Spleen (tissue), 11 donors: ENCODE measurements around the gene ANKS1B. TPM values are rescaled to one million over a fixed set of nuclear protein-coding genes. Genes with fewer than 3 reads are reported as not detected.
"Not testable (repeated sequence)": the region's sequence is repeated elsewhere in the genome, so short reads cannot be mapped to it uniquely, and the experiment has no call there.

ENCODE experiments used
- DNase-seq: peaks from one replicate; pipeline ENCODE4 v3.0.0-alpha.2; 2020
- H3K27ac ChIP-seq, 8 donors: fragments of 200-600 bp; sonication (generic) in 7 of 8; 1 replicate in 4 of 8; 2 replicates in 4 of 8; pipeline versions ENCODE4 v1.5.0 to v1.8.0; 2016 to 2021; ENCODE audit warnings: inconsistent platforms in 4 of 8, mild to moderate bottlenecking in 4 of 8, moderate library complexity in 1 of 8
- H3K27me3 ChIP-seq, 7 donors: fragments of 200-600 bp; sonication (generic) in 6 of 7; replicated peaks in 1 of 7; 1 replicate in 4 of 7; 2 replicates in 3 of 7; pipeline versions ENCODE4 v1.5.0 to v1.8.0; 2016 to 2021; ENCODE audit warnings: inconsistent platforms in 3 of 7, mild to moderate bottlenecking in 1 of 7
- H3K36me3 ChIP-seq, 6 donors: fragments of 200-600 bp; sonication (generic) in 5 of 6; 1 replicate in 4 of 6; 2 replicates in 2 of 6; pipeline versions ENCODE4 v1.5.0 to v1.8.0; 2016 to 2021; ENCODE audit warnings: inconsistent platforms in 2 of 6
- H3K4me1 ChIP-seq, 6 donors: fragments of 200-600 bp; sonication (generic) in 5 of 6; 1 replicate in 3 of 6; 2 replicates in 3 of 6; pipeline versions ENCODE4 v1.5.0 to v1.8.0; 2016 to 2021; ENCODE audit warnings: inconsistent platforms in 3 of 6
- H3K4me3 ChIP-seq, 8 donors: fragments of 200-600 bp; sonication (generic) in 7 of 8; 1 replicate in 4 of 8; 2 replicates in 4 of 8; pipeline versions ENCODE4 v1.5.0 to v1.8.0; 2016 to 2021; ENCODE audit warnings: inconsistent platforms in 4 of 8, mild to moderate bottlenecking in 4 of 8, moderate library complexity in 2 of 8
- H3K9me3 ChIP-seq, 8 donors: fragments of 200-600 bp; sonication (generic) in 7 of 8; 1 replicate in 4 of 8; 2 replicates in 4 of 8; pipeline versions ENCODE4 v1.5.0 to v1.8.0; 2016 to 2021; ENCODE audit warnings: inconsistent platforms in 4 of 8
- CTCF ChIP-seq, 11 experiments: fragments of 200-600 bp in 7 of 11; fragments of 450-650 bp in 4 of 11; sonication (generic) in 4 of 11; IDR thresholded peaks in 8 of 11; conservative IDR thresholded peaks in 3 of 11; 1 replicate in 7 of 11; 2 replicates in 4 of 11; pipeline versions ENCODE4 v1.4.0 to v1.8.0; 2016 to 2021; ENCODE audit warnings: antibody characterized with exemption in 11 of 11, inconsistent platforms in 4 of 11, mild to moderate bottlenecking in 1 of 11
- POLR2A ChIP-seq, 3 donors: fragments of 450-650 bp; IDR thresholded peaks; one replicate each; pipeline ENCODE4 v1.5.1; 2017; ENCODE audit warnings: antibody characterized with exemption in 3 of 3, mild to moderate bottlenecking in 1 of 3
- POLR2AphosphoS5 ChIP-seq, 3 donors: sonication (generic); formaldehyde crosslinking; IDR thresholded peaks; one replicate each; pipeline ENCODE4 v1.5.1; 2017; ENCODE audit warnings: antibody characterized with exemption in 3 of 3
- WGBS, 5 donors: extraction: QIAGEN DNeasy Blood & Tissue Kit in 3 of 5; methylation state at CpG; one replicate each; pipeline versions ENCODE4 v1.1.5 to v1.1.7; 2013 to 2018; 5-methylcytosine and 5-hydroxymethylcytosine counted together
- intact Hi-C: fragments of 100-400 bp; cut with DNase I; formaldehyde crosslinking; loops from one replicate; pipeline ENCODE4 v1.15.0; 2023; ENCODE audit warnings: low total_unique reads
- polyA plus RNA-seq, 3 donors: library from polyadenylated mRNA; stranded (reverse); fragments of 200-250 nt; gene quantifications; one replicate each; pipeline ENCODE4 v1.2.1, GENCODE V29; 2013
- total RNA-seq, 7 donors: library from RNA; depleted of rRNA in 3 of 7; stranded (reverse); fragments of >200 nt in 3 of 7; fragmentation: NEBNext Ultra II Directional in 4 of 7; extraction: Animal tissue kit (Norgen Biotek cat#: 25700) in 4 of 7; gene quantifications; one replicate each; pipeline versions ENCODE4 v1.1.0 to v1.2.1, GENCODE V29; 2016 to 2021
- donor health status: healthy with polysubstance abuse.
- donor health status: DM: no; HTN: no; CAD: no; lungs with moderate emphysema.
- donor health status: DM: no; HTN: no; CAD: no.
- donor health status: Bipolar disorder and iron deficiency.
- donor health status: healthy.
- donor health status: DM: no; HTN: no; CAD: no.
- donor health status: DM: yes; HTN: yes; CAD: no.

The ANKS1B gene
- total and polyA plus RNA-seq, 10 donors: 0.21 to 8.0 (median 4.2) TPM

GRCh38 chr12:99596762-99597161 is 388.0 kb downstream of the ANKS1B start:
- Histone ChIP-seq H3K36me3 (no peaks in the 10 kb centered on the region), H3K9me3 (no peaks in the 10 kb centered on the region), H3K27ac (no peak overlapping the region), H3K4me1 (no peaks in the 10 kb centered on the region), H3K4me3 (no peak overlapping the region), H3K27me3 (no peaks in the 10 kb centered on the region)
- TF ChIP-seq POLR2AphosphoS5 (IDR thresholded peaks at IDR 0.05) (no peak), CTCF (IDR thresholded peaks at IDR 0.05 in 8 of 11, conservative IDR thresholded peaks at IDR 0.05 in 3 of 11) (no peak), POLR2A (IDR thresholded peaks at IDR 0.05) (no peak)
- 61 to 82% (median 76%) methylated on average over 2 of the region's 2 CpGs for WGBS, 5 donors
- no peak for DNase-seq
- intact Hi-C loops: no loop called here

- intact Hi-C loops, H3K4me1 ChIP-seq, H3K27me3 ChIP-seq, DNase-seq, H3K36me3 ChIP-seq, H3K9me3 ChIP-seq, H3K27ac ChIP-seq, H3K4me3 ChIP-seq: not testable (repeated sequence)
- 69 to 91% (median 80%) methylated on average over 1 of the region's 1 CpG for WGBS, 5 donors
These were observed 407.6 kb downstream of the ANKS1B start for GRCh38 chr12:99577125-99577524.

GRCh38 chr12:99573980-99574379 is 410.8 kb downstream of the ANKS1B start:
- intact Hi-C loops: no loop called here
- TF ChIP-seq CTCF (IDR thresholded peaks at IDR 0.05 in 8 of 11, conservative IDR thresholded peaks at IDR 0.05 in 3 of 11): no peak
- TF ChIP-seq POLR2A (IDR thresholded peaks at IDR 0.05): no peak
- TF ChIP-seq POLR2AphosphoS5 (IDR thresholded peaks at IDR 0.05): no peak
- H3K4me3 ChIP-seq: no peak overlapping the region
- DNase-seq: no peak
- H3K27ac ChIP-seq: no peak overlapping the region
- H3K9me3 ChIP-seq: peaks cover 0 to 9% (median 1%) of the 10 kb centered on the region in 8 donors
- WGBS, 5 donors: 79 to 88% (median 81%) methylated on average over 2 of the region's 2 CpGs
- H3K4me1 ChIP-seq: no peaks in the 10 kb centered on the region
- no peaks in the 10 kb centered on the region for H3K36me3 ChIP-seq
- no peaks in the 10 kb centered on the region for H3K27me3 ChIP-seq

- Histone ChIP-seq H3K4me3 (no peak overlapping the region), H3K4me1 (no peaks in the 10 kb centered on the region), H3K9me3 (peaks cover 0 to 24% (median 4%) of the 10 kb centered on the region in 8 donors), H3K36me3 (no peaks in the 10 kb centered on the region), H3K27ac (no peak overlapping the region), H3K27me3 (no peaks in the 10 kb centered on the region)
- intact Hi-C loops: no loop called here
- no peak for TF ChIP-seq CTCF (IDR thresholded peaks at IDR 0.05 in 8 of 11, conservative IDR thresholded peaks at IDR 0.05 in 3 of 11)
- TF ChIP-seq POLR2A (IDR thresholded peaks at IDR 0.05): no peak
- TF ChIP-seq POLR2AphosphoS5 (IDR thresholded peaks at IDR 0.05): no peak
- DNase-seq: no peak
- 72 to 93% (median 76%) methylated on average over 2 of the region's 2 CpGs for WGBS, 5 donors
These were observed 417.7 kb downstream of the ANKS1B start for GRCh38 chr12:99567072-99567471.

GRCh38 chr12:99558109-99558508 is 426.6 kb downstream of the ANKS1B start:
- no peak for DNase-seq
- peaks cover 0 to 17% (median 0%) of the 10 kb centered on the region in 8 donors for H3K9me3 ChIP-seq
- no peaks in the 10 kb centered on the region for H3K36me3 ChIP-seq
- no peak overlapping the region for H3K27ac ChIP-seq
- H3K27me3 ChIP-seq: no peaks in the 10 kb centered on the region
- WGBS, 5 donors: 89 to 96% (median 95%) methylated on average over 7 of the region's 7 CpGs
- no peak overlapping the region for H3K4me3 ChIP-seq
- no peaks in the 10 kb centered on the region for H3K4me1 ChIP-seq
- TF ChIP-seq POLR2AphosphoS5 (IDR thresholded peaks at IDR 0.05): no peak
- intact Hi-C loops: no loop called here
